Left lung (tissue), 10 donors: ENCODE results near the gene GRM7. TPM values are rescaled to one million over a fixed set of nuclear protein-coding genes. Genes with fewer than 3 reads are reported as not detected.

Experiments used
- ATAC-seq: fragments of 200-7000 bp; cut with Tn5 transposase; one replicate; pipeline ENCODE4 v1.9.1; 2020; ENCODE audit warnings: moderate library complexity
- DNase-seq, 4 donors: peaks; one replicate each; pipeline ENCODE4 v3.0.0-alpha.2; 2013 to 2020
- H3K27ac ChIP-seq, 2 donors: fragments of 200-600 bp; sonication (generic) in 1 of 2; one replicate each; pipeline versions ENCODE4 v1.5.0 to v1.8.0; 2020 to 2021
- H3K27me3 ChIP-seq, 2 donors: fragments of 200-600 bp; sonication (generic) in 1 of 2; one replicate each; pipeline versions ENCODE4 v1.5.0 to v1.8.0; 2020 to 2021
- H3K36me3 ChIP-seq, 2 donors: fragments of 200-600 bp; sonication (generic) in 1 of 2; one replicate each; pipeline versions ENCODE4 v1.5.0 to v1.8.0; 2020 to 2021
- H3K4me1 ChIP-seq, 2 donors: fragments of 200-600 bp; one replicate each; pipeline ENCODE4 v1.8.0; 2021
- H3K4me3 ChIP-seq, 2 donors: fragments of 200-600 bp; sonication (generic) in 1 of 2; one replicate each; pipeline versions ENCODE4 v1.5.0 to v1.8.0; 2020 to 2021; ENCODE audit warnings: mild to moderate bottlenecking in 1 of 2
- H3K9me3 ChIP-seq, 2 donors: fragments of 200-600 bp; sonication (generic) in 1 of 2; one replicate each; pipeline versions ENCODE4 v1.5.0 to v1.8.0; 2020 to 2021
- CTCF ChIP-seq, 2 donors: fragments of 200-600 bp; sonication (generic) in 1 of 2; IDR thresholded peaks; one replicate each; pipeline versions ENCODE4 v1.5.0 to v1.8.0; 2021; ENCODE audit warnings: antibody characterized with exemption in 2 of 2
- intact Hi-C, 2 donors: fragments of 100-400 bp; cut with DNase I; formaldehyde crosslinking; loops; one replicate each; pipeline versions ENCODE4 v1.11.2 to v1.14.2; 2022
- polyA plus RNA-seq, 6 donors: library from polyadenylated mRNA; unstranded; fragments of 120-200 nt; gene quantifications; one replicate each; pipeline ENCODE4 v1.2.1, GENCODE V29; 2013; ENCODE audit not compliant: insufficient read length in 6 of 6
- total RNA-seq, 2 donors: library from RNA; stranded (reverse); fragmentation: NEBNext Ultra II Directional; extraction: Animal tissue kit (Norgen Biotek cat#: 25700); gene quantifications; one replicate each; pipeline ENCODE4 v1.2.1, GENCODE V29; 2021
- donor health status: DM: no; HTN: yes; CAD: no.
- donor health status: DM: no; HTN: no; CAD: no.

The GRM7 gene
- total and polyA plus RNA-seq, 8 donors, result 0.04 to 0.72 (median 0.27) TPM

DNA sequence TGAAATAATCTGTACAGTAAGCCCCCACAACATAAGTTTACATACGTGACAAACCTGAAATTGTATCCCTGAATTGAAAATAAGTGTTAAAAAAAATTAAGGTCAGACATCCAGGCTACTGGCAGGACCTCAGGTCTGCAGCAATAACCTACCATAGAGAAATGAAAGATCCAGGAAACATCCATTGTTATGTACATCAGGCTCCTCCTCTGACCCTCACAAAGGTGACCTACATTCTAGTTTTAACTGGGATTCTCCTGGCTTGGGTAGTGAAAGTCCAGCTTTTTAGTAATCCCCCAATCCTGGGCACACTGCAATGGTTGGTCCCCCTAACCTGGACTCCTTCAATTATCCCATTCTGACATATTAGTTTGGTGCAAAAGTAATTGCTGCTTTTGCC is 891.1 kb downstream of the GRM7 start:
- no peak for DNase-seq
- Histone ChIP-seq H3K4me3 (no peak overlapping the region), H3K36me3 (no peaks in the 10 kb centered on the region), H3K27me3 (no peaks in the 10 kb centered on the region), H3K27ac (no peak overlapping the region), H3K4me1 (no peaks in the 10 kb centered on the region), H3K9me3 (no peaks in the 10 kb centered on the region)
- intact Hi-C loops, result no loop called here
- TF ChIP-seq CTCF (IDR thresholded peaks at IDR 0.05), result no peak
- ATAC-seq, result no peak

- H3K9me3 ChIP-seq, result no peaks in the 10 kb centered on the region
- no peak for DNase-seq
- ATAC-seq, result no peak
- H3K4me1 ChIP-seq, result no peaks in the 10 kb centered on the region
- no peak overlapping the region for H3K27ac ChIP-seq
- no peaks in the 10 kb centered on the region for H3K36me3 ChIP-seq
- H3K4me3 ChIP-seq, result no peak overlapping the region
- H3K27me3 ChIP-seq, result no peaks in the 10 kb centered on the region
- no peak for TF ChIP-seq CTCF (IDR thresholded peaks at IDR 0.05)
- intact Hi-C loops, result no loop called here
Measured at GRCh38 chr3:7754653-7755441, 893.9 kb downstream of the GRM7 start.

DNA sequence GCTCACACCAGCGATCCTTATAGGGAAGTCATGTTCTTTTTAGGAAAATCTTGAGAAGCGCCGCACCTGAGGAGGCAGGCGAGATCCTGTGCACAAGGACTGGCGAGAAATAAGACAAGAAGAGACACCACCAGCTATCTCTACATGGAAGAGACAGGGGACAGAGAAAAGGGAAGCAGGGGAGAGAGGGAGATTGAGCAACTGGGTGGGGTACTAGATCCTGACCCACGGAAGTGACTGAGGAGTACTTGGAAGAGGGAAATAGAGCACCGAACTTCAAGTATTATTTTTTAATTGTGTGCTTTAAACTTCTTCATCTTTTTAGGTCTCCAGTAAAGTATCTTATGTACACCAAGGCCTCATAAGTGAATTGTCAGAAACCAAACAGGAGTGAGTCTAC is 898.7 kb downstream of the GRM7 start:
- no peak overlapping the region for H3K27ac ChIP-seq
- H3K9me3 ChIP-seq, result no peaks in the 10 kb centered on the region
- H3K27me3 ChIP-seq, result no peaks in the 10 kb centered on the region
- H3K36me3 ChIP-seq, result no peaks in the 10 kb centered on the region
- intact Hi-C loops, result no loop called here
- DNase-seq, result no peak
- peak; percentile 41 for ATAC-seq
- TF ChIP-seq CTCF (IDR thresholded peaks at IDR 0.05), result no peak
- no peak overlapping the region for H3K4me3 ChIP-seq
- H3K4me1 ChIP-seq, result no peaks in the 10 kb centered on the region

- Histone ChIP-seq H3K27me3 (no peaks in the 10 kb centered on the region), H3K9me3 (no peaks in the 10 kb centered on the region), H3K4me3 (no peak overlapping the region), H3K4me1 (no peaks in the 10 kb centered on the region), H3K27ac (no peak overlapping the region), H3K36me3 (no peaks in the 10 kb centered on the region)
- no peak for DNase-seq
- intact Hi-C loops, result no loop called here
- no peak for TF ChIP-seq CTCF (IDR thresholded peaks at IDR 0.05)
- no peak for ATAC-seq
Measured at GRCh38 chr3:7760718-7761117, 899.8 kb downstream of the GRM7 start.

DNA sequence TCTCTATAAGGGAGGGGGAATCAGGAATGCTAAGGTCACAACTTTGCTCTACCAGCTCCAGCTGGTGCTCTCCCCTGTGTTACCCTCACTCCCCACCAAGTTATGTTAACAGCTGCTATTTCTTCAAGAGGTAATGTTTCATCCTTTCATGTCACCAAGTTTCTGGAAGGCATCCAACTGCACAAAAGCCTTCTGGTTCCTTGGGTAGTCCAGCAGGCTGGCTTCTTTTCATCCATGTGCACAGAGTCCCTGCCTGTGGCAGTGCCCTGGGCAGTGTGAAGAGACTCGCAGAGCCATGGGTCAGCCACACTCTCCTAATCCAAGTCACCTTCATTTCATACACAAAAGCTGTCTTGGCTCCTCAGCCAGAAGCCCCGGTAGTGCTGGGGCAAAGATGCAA is 903.2 kb downstream of the GRM7 start:
- H3K9me3 ChIP-seq, result peaks cover 0 to 2% of the 10 kb centered on the region in 2 donors
- ATAC-seq, result no peak
- H3K27me3 ChIP-seq, result no peaks in the 10 kb centered on the region
- H3K4me3 ChIP-seq, result no peak overlapping the region
- no peaks in the 10 kb centered on the region for H3K36me3 ChIP-seq
- intact Hi-C loops, result no loop called here
- H3K27ac ChIP-seq, result no peak overlapping the region
- no peaks in the 10 kb centered on the region for H3K4me1 ChIP-seq
- DNase-seq, result no peak
- no peak for TF ChIP-seq CTCF (IDR thresholded peaks at IDR 0.05)
